HG03565 (cell line): ENCODE measurements around the gene HLA-DMA.

ENCODE experiments used
- ATAC-seq: cut with Tn5 transposase; IDR thresholded peaks from one replicate; pipeline ENCODE4 v1.9.1; 2021; ENCODE audit warnings: mild to moderate bottlenecking, moderate library complexity; ENCODE audit not compliant: unreplicated experiment

Gene HLA-DMA

DNA sequence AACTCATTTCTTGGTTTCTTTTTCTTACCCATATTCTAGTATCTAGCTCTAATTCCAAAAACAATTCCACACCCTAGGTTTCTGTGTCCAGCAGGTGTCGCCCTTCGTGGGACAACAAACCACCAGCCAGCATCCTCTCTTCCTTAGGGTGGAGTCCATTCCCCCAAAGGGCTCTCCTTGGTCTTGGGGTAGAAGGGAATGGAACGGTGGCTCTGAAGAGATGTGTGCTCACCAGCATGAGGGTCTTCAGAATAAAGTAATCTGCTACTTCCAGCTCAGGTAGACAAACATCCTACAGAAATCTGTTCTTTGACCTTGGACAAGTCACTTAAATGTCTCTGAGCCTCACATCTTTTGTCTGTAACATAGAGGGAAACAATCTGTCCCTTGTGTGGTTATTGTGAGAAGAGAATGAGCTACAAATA is 19.2 kb downstream of the HLA-DMA start:
- no peak for ATAC-seq

GRCh38 chr6:32932132-32932868 is 20.6 kb downstream of the HLA-DMA start:
- ATAC-seq: no peak

DNA sequence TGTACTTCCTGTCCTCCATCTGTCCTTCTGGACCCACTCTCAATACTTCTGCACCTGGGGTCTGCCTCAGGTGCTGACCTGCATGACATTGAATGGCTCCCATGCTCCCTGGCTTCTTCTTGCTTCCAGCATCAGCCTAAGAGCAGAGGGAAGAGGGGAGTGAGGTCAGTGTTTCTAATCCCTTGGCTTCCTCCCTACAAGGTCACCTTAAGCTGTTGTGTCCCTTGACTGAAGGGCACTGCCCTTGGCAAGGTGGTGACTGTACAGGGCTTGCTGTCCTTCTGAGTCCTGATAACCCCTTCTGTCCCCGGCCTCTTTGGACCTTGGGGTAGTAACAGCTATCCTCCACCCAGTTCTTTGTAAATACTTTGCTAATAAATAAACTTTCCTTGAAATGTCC is 21.7 kb downstream of the HLA-DMA start:
- no peak for ATAC-seq

DNA sequence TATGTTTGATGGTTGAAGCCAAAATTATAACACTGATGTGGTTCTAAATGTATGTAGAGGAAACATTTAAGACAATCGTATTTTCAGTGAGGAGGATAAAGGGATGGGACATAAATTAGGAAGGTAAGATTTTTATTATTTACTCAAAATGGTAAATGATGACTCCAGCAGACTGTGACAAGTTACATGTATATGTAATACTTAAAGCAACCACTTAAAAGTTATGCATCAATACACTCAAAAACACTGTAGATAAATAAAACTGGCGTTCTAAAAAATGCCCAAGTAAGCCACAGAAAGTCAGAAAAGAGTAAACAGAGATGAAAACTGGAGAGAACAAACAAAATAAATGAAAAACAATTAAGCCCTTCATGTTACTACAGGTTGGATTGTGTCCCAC is 30.8 kb downstream of the HLA-DMA start:
- no peak for ATAC-seq

DNA sequence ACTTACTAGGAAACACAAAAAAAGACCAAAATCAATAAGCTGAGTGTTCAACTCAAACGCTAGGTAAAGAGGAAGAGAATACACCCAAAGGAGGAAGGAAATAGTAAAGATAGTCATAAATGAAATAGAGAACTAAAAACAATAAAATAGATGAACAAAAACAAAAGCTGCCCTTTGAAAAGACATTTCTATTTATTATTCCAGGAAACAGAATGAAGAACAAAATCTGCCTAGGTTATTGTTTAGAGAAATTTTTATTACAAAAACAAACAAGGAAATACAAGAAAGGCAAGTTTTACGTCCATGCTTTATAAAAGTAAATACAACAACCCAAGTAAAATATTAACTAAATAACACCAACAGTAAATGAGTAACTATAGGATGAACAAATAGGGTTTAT is 32.2 kb downstream of the HLA-DMA start:
- no peak for ATAC-seq

GRCh38 chr6:32912951-32913350 is 39.9 kb downstream of the HLA-DMA start:
- ATAC-seq: no peak

DNA sequence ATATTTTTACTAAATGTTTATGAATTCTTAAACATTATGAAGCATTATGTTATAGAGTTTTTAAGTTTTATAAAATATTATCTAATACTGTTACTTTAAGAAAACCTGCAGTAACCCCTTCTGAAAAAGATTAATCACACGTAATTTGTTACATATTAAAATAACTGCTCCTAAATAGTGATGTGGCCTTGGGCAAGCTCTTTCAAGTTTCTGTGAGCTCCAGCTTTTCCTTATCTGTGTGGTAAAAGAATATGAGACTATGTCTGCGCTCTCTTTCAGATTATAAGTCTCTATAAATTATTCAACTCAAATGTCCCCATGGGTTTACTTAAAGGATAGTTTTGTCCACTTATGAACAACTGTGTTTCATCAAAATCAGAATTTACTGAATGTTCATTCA is 44.0 kb downstream of the HLA-DMA start:
- ATAC-seq: no peak

- no peak for ATAC-seq
Observed at GRCh38 chr6:32906539-32906938, 46.4 kb downstream of the HLA-DMA start.

GRCh38 chr6:32905078-32905477 is 47.8 kb downstream of the HLA-DMA start:
- no peak for ATAC-seq

- ATAC-seq: no peak
Observed at GRCh38 chr6:32903952-32904351, 48.9 kb downstream of the HLA-DMA start.
